ENCODE results near the gene NRL.

The NRL gene

DNA sequence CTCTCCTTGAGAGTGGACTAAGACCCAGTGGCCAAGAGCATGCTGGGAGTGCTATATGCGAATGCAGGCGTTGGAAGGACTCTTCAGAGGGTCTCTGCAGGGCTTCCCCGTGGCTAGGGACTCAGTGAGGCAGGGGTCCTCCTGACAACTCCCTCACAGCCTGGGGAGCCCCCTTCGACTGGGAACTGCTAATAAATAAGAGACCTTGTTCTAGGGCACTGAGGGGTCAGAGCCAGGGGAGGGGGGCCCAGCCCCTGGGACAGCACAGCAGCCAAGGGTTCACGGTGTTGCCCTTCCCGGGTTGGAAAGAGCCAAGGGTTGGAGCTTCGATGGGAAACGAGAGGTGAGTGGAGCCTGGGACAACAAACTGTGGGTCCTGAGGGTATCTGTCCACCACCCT lies 49.3 kb downstream of the NRL start:
- DNase-seq, result no peak

DNA sequence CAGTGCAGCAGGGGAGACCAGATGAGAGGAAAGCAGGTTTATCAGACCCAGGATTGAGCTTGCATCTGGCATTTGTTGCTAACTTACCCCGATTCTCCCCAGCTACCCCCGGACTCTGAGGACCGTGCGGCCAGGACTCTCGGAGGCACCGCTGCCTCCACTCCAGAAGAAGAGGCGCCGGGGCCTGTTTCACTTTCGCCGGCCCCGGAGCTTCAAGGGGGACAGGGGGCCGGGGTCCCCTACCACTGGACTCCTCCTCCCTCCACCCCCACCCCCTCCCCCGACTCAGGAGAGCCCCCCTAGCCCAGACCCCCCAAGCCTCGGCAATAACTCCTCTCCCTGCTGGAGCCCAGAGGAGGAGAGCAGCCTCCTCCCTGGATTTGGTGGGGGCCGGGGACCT lies 49.9 kb downstream of the NRL start:
- no peak for DNase-seq

DNA sequence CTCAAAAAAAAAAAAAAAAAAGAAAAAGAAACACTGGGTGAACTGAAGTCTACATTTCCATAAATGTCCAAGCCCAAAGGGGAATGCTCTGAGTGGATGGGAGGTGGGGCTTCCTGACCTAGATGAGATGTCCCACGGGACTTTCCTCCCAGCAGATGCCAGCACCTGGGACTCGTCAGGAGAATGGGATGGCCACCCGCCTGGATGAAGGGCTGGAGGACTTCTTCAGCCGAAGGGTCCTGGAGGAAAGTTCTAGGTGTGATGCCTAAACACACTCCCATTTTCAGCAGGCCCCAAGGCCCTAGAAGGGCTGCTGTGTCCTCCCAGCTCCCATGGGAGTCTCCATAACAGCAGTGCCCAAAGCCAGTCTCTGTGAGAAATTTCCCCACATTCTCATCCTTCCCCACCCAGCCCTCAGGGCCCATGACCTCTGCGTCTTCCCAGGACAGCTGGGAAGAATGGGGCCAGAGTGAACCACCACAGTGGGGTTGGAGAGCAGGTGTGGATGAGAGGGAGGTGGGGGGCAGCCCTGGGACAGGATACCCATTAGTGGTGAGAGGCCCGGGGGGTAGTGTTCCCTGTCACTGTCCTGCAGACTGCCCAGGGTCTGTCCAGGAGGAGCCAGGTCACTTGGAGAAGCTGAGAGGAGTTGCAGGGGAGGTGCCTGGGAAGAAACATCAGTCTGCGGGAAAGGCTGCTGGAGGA lies 50.5 kb downstream of the NRL start:
- no peak for DNase-seq

DNA sequence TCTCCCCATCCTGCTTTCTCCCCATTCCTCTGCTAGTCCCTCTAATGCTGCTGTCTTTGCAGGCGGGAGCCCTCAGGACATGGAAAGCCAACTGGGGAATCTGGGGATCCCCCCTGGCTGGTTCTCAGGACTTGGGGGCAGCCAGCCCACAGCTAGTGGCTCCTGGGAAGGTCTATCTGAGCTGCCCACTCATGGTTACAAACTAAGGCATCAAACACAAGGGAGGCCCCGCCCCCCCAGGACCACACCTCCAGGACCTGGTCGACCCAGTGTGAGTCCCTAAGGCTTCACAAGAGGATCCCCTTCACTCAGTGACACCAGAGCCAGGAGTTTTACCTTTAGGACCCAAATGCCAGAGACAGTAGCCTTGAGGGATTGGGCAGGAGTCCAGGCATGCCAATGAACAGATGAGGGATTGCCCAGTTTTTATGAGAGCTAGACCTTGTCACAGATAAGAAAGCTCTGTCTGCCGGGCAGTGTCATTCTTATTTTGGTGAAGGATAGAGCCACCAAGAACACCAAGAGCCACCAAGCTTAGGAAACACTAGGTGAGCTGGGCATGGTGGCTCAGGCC lies 51.4 kb downstream of the NRL start:
- no peak for DNase-seq

DNA sequence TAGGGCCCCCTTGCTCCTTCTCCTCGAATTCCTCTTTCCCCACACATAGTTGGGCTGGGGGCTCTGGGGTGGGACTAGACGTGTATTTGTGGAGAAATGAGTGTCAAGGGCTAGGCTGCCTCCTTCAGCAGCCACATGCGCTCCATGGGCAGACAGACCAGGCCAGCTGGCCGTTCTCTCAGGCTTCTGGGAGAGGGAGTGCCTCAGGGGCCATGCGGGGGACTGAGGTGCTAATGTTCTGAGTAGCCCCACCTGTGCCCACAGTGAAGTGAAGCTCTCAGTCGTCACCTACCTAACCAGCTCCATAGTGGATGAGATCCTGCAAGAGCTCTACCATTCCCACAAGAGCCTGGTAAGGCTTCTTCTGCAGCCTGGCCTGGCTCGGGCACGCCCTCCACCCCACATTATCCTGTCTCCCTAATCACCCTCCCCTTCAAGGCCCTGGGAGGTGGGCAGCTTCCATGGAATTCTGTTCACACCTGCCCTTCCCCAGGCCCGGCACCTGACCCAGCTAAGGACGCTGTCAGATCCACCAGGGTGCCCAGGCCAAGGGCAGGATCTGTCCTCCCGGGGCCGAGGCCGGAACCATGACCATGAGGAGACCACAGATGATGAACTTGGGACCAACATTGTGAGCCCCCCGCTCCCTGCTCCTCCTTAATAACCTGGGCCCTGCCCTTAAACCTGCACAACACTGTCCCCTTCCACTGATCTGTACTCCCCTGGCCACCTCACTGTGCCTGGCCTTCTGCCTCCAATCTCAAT lies 52.4 kb downstream of the NRL start:
- no peak for DNase-seq

DNA sequence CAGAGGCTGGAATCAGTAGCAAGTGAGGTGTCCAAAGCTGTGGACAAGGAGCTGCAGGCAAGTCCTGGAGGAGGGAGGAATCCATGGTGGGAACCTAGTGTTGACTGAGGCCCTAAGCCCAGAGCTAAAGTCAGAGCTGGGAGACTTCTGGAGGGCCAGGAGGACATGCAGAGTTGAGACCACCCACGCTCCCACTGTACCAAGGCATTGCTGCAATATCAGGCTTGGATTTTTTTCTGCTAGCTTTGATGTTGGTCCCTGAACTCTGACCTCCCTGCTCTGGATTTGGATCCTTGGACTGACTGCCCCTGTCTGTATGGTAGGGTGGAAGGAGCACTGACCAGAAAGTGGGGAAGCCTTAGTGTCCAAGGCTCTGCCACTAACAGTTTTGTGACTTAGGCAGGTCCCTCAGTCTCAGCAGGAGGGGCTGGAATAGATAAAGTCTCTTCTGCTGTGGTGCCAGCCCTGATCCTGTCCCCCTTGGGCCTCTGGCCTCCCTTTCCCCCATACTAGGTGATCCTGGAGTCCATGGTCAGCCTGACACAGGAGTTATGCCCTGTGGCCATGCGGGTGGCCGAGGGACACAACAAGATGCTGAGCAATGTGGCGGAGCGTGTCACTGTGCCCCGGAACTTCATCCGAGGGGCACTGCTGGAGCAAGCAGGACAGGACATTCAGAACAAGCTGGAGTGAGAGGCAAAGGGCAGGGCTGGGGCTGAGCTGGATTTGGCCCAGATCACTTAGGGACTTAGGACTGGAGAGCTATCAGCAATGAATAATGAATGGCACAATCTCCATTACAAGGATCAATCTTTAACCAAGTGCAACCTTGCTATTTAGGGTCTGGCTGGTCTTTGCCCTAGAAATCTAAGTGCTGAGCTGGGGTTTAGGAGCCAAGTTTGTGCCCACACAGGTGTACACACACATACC lies 53.5 kb downstream of the NRL start:
- no peak for DNase-seq

DNA sequence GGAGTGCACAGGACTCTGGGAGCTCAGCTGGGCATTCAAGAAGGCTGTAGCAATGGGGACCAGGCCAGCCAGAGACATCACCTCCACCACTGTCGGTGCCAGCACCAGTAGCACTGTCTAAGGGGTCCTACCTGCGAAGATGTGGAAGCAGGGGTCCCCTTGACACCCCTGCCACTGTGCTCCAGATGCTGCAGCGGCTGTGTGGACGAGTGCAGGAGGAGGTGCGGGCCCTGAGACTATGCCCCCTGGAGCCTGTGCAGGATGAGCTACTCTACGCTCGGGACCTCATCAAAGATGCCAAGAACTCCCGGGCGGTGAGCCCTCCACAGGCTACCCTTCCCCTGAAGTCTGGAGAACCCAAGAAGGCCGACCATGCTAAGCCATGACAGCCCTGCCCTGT lies 54.3 kb downstream of the NRL start:
- DNase-seq, result no peak

DNA sequence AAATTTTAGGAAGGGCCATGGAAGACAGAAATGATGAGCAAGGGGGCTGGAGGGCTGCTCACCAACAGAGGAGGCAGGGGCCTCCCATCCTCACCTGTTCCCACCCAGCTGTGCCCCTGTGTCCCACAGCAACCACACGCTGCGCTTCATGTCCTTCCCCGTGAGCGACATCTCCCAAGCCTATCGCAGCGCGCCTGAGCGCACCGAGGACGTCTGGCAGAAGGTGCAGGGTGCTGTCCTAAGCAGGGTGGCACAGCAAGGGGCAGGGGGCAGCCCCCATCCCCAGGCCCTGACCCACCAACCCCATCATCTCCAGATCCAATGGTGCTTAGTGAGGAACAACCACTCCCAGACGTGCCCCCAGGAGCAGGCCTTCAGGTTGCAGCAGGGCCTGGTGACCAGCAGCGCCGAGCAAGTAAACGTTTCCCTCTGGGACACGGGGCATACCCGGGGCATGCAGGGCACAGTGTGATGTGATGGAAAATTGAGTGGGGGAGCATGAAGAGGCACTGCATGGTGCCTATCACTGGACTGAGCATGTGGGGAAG lies 54.8 kb downstream of the NRL start:
- DNase-seq, result no peak

DNA sequence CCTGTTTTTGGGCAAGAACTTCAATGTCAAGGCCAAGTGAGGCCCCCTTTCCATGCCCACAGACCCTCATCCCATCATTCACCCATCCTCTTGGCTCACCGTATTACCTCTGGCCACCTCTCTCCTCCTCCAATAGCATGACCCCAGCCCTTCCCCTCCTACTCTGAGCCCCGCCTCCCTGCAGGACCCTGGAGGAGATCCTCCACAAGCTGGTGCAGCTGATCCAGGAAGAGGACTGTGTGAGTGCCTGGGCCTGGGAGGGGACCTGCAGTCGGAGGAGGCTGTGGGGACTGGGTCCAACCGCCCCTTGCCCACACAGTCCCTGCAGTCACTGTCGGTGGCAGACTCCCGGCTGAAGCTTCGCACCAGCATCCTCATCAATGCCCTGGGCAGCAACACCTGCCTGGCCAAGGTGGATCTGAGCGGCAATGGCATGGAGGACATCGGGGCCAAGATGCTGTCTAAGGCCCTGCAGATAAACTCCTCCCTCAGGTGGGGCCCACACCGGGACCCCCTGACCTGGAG lies 55.7 kb downstream of the NRL start:
- no peak for DNase-seq

DNA sequence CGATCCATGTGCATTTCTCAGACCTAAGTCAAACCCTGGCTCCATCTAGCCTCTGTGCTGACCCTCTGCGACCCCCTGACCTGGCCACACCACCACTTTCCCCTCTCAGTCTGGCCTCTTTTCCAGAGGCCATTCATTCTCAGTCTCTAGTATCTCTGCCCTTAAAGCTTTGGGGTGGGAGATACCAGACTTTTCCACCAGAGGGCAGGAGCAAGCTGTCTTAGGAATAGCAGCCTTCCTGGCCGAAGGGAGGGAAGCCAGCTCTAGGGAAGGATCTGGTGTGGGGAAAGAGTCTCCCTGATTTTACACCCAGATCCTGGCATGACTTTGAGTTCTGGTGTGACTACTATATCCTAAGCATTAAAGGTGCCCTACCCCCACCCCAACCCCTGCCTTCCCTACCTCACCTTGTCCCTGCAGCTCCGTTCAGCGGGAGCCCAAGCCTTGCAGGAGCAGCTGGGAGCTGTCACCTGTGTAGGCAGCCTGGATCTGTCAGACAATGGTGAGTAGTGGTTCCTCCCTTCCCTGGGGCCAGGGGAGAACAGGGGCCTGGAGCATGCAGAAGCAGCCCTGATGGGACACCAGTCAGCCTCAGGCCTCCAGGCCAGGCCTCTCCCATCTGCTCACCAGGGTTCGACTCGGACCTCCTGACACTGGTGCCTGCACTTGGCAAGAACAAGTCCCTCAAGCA lies 56.3 kb downstream of the NRL start:
- peak; percentile 78 for DNase-seq

DNA sequence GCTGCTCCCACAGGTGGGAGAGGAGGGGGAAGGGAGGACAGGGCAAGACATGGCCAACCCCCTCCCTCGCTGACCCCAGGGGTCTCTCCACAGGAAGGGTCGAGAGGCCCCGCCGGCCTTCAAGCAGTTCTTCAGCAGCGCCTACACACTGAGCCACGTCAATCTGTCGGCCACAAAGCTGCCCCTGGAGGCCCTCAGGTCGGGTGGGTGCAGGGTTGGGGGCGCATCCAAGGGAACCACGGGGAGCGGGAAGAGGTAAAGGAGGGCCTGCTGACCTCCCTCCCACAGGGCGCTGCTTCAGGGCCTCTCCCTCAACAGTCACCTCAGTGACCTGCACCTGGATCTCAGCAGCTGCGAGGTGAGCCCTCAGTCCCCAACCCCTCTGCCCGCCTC lies 56.9 kb downstream of the NRL start:
- DNase-seq, result no peak

DNA sequence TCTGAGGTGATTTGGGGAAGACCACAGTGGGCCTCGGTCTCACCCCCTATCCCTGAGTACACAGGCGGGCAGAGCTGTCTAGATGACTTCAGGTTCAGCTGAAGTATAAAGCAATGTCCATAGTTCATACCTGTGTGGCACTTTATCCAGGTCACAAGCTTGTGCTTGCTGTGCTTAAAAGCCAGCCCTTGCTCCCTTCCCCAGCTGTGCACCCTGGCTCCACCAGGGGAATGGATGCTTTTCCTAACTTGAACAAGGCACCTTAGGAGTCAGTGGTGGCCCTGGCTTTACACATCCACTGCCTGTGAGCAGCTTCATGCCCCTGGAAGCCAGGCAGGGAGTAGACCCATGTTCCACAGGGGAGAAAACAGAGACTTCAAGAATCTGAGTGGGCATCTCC lies 57.5 kb downstream of the NRL start:
- no peak for DNase-seq

DNA sequence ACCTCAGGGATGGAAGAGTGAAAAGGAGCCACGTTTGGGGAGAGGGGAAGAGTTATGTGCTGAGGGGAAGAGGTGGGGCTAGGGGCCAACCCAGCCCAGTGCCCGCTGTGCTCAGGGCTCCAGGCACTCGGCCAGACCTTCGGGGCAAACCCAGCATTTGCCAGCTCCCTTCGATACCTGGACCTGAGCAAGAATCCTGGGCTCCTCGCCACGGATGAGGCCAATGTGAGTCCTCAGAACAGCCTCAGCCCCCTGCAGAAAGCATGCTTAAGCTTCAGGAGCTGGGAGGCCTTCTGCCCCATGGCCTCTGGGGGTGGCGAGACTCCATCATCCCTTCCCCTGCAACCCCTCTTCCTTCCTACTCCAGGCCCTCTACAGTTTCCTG lies 58.0 kb downstream of the NRL start:
- no peak for DNase-seq

DNA sequence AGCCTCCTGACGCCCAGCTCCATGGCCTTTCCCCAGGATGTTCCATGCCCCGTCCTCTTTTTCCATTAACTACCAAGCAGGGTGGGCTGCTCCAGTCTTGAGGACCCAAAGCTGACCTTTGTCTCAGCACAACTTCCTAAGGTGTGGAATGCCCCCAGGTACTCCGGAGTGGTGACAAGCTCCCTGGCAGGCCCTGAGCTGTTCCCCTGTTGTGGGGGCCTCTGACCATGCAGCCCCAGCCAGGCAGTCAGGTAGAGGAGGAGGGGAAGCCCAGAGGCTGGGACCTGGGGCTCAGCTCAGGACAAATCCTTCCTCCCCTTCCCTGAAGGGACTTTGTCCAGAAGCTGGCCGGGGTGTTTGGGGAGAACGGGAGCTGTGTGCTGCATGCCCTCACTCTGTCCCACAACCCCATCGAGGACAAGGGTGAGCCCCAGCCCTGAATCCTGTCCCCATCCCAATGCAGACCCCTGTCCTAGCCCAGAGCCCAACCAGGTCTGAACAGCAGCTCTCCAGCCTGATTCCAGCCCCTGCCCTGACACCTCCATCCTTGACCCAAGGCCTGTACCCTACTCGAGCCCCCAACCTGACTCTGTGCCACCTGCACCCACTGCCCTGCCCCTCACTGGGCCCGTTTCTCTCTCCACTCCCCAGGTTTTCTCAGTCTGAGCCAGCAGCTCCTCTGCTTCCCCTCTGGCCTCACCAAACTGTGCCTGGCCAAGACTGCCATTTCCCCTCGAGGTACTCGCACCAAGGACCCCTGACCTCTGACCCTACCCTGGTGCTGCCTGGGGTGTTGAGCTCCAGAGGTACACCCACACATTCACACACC lies 58.6 kb downstream of the NRL start:
- DNase-seq, result no peak

DNA sequence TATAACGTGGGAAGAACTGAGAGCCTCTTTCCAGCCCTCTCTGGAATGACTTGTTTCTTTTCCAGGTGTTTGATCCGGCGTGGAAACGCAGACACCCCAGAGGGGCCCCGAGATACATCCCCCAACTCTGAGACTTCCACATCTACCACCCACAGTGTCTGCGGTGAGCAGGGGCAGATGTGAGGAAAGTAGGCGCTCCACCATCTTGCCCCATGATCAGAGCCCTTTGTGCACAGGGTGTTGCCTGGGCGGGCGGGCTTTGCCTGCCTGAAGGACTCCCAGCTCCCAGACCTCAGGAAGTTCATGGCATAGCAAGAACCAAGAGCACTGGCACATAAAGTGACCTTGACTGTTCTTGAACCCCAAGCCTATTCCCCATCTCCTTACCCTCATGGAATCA lies 60.1 kb downstream of the NRL start:
- no peak for DNase-seq

DNA sequence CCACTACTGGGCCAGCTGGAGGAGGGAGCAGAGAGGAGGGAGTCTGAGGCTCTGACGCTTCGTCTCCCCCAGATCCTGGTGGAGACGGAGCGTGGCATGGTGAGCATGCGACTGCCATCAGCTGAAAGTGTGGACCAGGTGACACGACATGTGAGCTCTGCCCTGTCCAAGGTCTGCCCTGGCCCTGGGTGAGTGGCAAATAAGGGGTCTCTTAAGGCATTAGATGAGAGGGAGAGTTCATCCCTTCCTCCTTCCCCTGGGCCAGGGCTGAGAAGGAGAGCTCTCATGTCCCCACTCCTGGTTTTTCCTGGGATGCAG lies 60.5 kb downstream of the NRL start:
- DNase-seq, result no peak

DNA sequence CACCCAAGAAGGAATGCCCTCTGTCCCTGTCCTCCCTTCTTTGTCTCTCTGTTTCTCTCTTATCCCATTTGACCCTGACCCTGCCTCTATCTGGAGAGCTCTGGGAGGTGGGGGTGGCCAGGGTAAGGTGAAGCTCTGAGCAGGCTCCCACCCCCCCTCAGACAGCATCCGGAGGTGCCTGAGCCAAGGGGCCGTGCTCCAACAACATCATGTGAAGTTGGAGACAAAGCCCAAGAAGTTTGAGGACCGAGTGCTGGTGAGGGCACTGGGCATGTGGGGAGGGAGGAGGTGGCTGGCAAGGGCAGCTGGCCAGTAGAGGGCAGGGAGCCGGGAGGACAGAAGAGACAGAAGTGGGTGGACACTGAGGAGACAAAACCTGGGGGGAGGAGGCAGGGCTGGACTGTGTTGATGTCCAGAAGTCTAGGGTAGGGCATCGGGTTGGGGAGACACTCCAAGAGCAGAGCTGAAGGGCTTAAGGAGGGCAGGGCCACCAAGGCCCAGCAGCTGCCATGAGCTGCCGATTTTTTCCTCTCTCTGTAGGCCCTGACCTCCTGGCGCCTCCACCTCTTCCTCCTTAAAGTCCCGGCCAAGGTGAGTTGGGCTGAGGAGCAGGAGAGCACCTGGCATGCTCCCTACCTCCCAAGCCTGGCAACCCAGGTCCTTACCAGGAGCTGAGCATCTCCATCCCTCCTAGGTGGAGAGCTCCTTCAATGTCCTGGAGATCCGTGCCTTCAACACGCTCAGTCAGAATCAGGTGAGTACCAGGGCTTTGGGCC lies 61.0 kb downstream of the NRL start:
- DNase-seq, result no peak

DNA sequence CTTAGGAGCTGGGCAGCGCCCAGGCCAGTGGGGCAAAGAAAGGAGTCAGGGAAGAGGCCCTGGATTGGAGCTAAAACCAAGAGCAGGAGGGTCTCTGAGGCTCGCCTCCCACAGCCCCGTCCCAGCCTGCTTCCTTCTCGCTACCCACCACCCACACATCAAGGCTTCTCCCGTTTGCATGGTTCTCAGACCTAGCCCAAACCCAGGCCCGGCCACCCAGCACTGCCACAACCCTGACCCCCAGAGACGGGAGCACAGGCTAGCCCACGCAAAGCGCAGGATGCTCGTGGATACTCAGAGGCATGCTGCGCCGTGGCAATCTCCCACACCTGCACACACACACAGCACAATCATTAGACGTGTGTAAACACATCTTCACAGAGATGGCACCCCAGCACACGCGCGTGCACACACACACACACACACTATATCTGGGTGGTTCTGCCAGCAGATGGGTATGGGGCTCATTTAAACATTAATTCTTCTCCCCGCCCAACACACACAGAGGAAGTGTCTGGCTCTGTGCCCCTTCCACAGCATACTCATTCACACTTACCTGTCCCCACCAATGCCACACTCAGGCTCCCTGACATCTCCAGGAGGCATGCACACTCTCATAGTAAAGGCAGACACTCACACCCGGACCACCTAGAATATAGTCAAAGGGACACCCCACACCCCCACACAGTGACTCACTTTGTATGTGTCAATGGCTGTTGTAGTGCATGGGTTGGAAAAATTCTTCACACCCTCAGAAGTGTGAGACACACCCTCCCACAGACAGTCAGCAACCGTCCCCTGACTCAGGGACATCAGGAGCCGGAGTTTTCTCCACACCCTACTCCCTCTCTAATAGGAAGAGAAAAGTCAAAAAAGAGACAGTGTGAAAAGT lies 61.8 kb downstream of the NRL start:
- DNase-seq, result peak; percentile 37
